ENCODE results near the gene GALK1. TPM values are rescaled to one million over a fixed set of nuclear protein-coding genes. Genes with fewer than 3 reads are reported as not detected.

GALK1 gene
- total RNA-seq, 1 donor from 2014 or later: 34.0 TPM

- peak; percentile 10 for DNase-seq
- peaks cover 31% of the 10 kb centered on the region for H3K36me3 ChIP-seq
- no peak overlapping the region for H3K4me3 ChIP-seq
- H3K9me3 ChIP-seq: no peaks in the 10 kb centered on the region
- TF ChIP-seq CTCF (IDR thresholded peaks at IDR 0.05): no peak
- no peak overlapping the region for H3K27ac ChIP-seq
- H3K27me3 ChIP-seq (ENCODE audit: low read depth): no peaks in the 10 kb centered on the region
- no peak for ATAC-seq
- intact Hi-C loops (cut with DNase I): no loop called here
- peaks cover 4% of the 10 kb centered on the region for H3K4me1 ChIP-seq
Measured at GRCh38 chr17:75806822-75807500, 42.0 kb upstream of the GALK1 start.

- Histone ChIP-seq H3K36me3 (peaks cover 21% of the 10 kb centered on the region), H3K27me3 (ENCODE audit: low read depth) (no peaks in the 10 kb centered on the region), H3K4me1 (no peaks in the 10 kb centered on the region), H3K27ac (no peak overlapping the region), H3K9me3 (no peaks in the 10 kb centered on the region), H3K4me3 (no peak overlapping the region)
- intact Hi-C loops (cut with DNase I): no loop called here
- TF ChIP-seq CTCF (IDR thresholded peaks at IDR 0.05): no peak
- no peak for DNase-seq
- ATAC-seq: no peak
Measured at GRCh38 chr17:75803883-75804282, 38.9 kb upstream of the GALK1 start.

- intact Hi-C loops (cut with DNase I): no loop called here
- Histone ChIP-seq H3K36me3 (peaks cover 47% of the 10 kb centered on the region), H3K27ac (no peak overlapping the region), H3K9me3 (no peaks in the 10 kb centered on the region), H3K4me1 (no peaks in the 10 kb centered on the region), H3K4me3 (no peak overlapping the region), H3K27me3 (ENCODE audit: low read depth) (no peaks in the 10 kb centered on the region)
- DNase-seq: no peak
- ATAC-seq: no peak
- TF ChIP-seq CTCF (IDR thresholded peaks at IDR 0.05): no peak
Measured at GRCh38 chr17:75799402-75799801, 34.4 kb upstream of the GALK1 start.

- TF ChIP-seq CTCF (IDR thresholded peaks at IDR 0.05): no peak
Measured at GRCh38 chr17:75795820-75796607, 31.0 kb upstream of the GALK1 start.

GRCh38 chr17:75793460-75793859 lies 28.5 kb upstream of the GALK1 start:
- Histone ChIP-seq H3K27ac (no peak overlapping the region), H3K27me3 (ENCODE audit: low read depth) (no peaks in the 10 kb centered on the region), H3K36me3 (peaks cover 33% of the 10 kb centered on the region), H3K4me1 (no peaks in the 10 kb centered on the region), H3K4me3 (no peak overlapping the region), H3K9me3 (no peaks in the 10 kb centered on the region)
- no peak for TF ChIP-seq CTCF (IDR thresholded peaks at IDR 0.05)
- intact Hi-C loops (cut with DNase I): no loop called here
- DNase-seq: no peak
- no peak for ATAC-seq

More at GRCh38 chr17:75795820-75796607, 31.0 kb upstream of the GALK1 start:
- Histone ChIP-seq H3K4me1 (no peaks in the 10 kb centered on the region), H3K27me3 (ENCODE audit: low read depth) (no peaks in the 10 kb centered on the region), H3K27ac (no peak overlapping the region), H3K4me3 (no peak overlapping the region), H3K9me3 (no peaks in the 10 kb centered on the region), H3K36me3 (peaks cover 52% of the 10 kb centered on the region)
- intact Hi-C loops (cut with DNase I): no loop called here
- no peak for ATAC-seq
- peak; percentile 4 for DNase-seq
